GM12892 (cell line): ENCODE data around the gene RXRA.

Experiments used
- DNase-seq: peaks from one replicate; pipeline ENCODE4 v3.0.0; 2011; ENCODE audit not compliant: insufficient read length
- FAIRE-seq: peaks from 2 replicates; lab custom pipeline; 2011; peaks lifted over from hg19 to GRCh38; lab: Jason Lieb, UNC
- POLR2A ChIP-seq: IDR thresholded peaks from 2 replicates; pipeline ENCODE4 v1.6.1; 2011; ENCODE audit warnings: low read depth, low read length, control low read depth
- POLR2AphosphoS5 ChIP-seq: IDR thresholded peaks from 2 replicates; pipeline ENCODE4 v1.6.1; 2011; ENCODE audit warnings: low read depth, low read length, control low read depth
- TAF1 ChIP-seq: IDR thresholded peaks from 2 replicates; pipeline ENCODE4 v1.6.1; 2011; ENCODE audit warnings: low read depth, mild to moderate bottlenecking, control low read depth, low read length, borderline replicate concordance

RXRA gene

DNA sequence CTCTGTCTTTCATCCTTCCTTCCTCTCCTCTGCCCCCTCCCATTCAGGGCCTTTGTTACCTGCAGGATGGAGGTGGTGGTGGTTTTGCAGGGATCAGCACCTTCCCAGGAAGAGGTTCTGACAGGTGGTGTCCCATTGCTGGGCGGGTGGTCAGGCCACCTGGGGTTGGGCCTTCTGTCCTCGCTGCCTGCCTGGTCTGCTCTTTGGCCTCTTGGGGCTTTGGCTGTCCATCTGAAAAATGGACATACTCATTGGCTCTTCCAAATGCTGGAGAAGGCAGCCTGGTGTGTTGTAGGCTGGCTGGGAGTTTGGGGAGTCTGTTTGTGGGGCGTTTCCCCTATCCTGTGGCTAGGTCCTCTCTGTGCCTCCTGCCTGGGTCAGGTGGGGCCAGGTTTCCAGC, 4.3 kb downstream of the RXRA start:
- no peak for DNase-seq
- TF ChIP-seq POLR2AphosphoS5 (no peak), TAF1 (no peak), POLR2A (no peak)
- no peak for FAIRE-seq

DNA sequence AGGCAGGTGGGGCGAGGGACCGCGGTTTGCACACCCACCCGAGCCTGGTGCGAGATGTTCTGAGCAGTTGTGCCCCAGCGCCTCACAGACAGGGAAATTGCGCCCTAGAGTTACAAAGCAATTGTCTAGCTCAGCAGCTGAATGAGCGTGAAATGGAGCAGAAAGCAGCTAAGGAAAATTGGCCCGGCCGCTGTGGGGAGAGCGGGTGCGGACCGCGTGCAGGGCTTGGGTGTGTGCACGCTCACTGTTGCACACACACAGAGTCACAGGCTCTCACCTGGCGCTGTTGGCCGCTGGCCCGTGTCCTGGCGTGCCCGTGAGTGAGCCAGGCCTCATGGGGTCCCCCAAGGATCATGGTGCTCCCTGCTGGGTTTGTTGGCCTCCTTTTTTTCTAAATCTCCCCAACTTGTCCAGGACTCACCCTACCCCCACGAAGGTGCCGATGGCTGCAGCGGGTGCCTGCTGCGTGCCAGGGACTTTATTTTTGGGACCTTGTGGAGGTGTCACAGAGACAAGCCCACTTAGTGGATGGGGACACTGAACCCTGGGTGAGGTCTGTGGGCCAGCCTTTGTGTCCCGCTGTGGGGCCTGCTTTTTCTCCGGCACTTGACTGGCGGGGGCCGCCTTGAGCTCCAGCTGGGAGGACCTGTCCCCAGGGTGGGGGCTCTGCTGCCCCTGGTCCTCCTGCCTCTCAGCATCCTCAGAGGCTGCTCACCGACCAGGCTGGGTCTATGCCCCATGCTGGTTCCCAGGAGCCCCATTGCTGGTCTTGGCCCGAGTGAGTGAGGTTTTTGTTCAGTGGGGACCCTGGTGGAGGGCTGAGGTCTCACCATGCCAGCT, 5.2 kb downstream of the RXRA start:
- DNase-seq = no peak
- no peak for TF ChIP-seq TAF1
- TF ChIP-seq POLR2AphosphoS5 = no peak

GRCh38 chr9:134332266-134332665, 6.0 kb downstream of the RXRA start:
- no peak for FAIRE-seq
- DNase-seq = no peak
- no peak for TF ChIP-seq POLR2AphosphoS5
- no peak for TF ChIP-seq POLR2A
- no peak for TF ChIP-seq TAF1

More for the DNA sequence above, 5.2 kb downstream of the RXRA start:
- FAIRE-seq = no peak

DNA sequence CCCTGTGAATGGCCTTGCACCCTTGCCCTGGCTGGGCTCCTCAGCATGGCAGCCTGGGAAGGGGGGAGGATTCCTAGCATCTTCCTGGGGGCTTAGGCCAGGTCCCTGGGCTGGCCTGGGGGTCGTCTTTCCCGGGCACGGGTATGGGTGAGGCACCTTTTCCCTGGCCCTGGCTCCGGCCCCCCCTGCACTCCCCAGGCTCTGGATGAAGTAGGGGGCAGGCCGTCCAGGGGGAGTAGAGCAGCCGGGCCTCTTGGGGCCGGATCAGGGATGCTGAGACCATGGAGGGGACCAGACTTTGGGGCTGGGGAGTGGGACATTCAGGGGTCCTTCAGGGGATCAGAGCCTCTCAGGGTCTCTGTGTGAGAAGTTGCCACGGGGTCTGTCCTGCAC, 6.6 kb downstream of the RXRA start:
- TF ChIP-seq POLR2AphosphoS5 = no peak
- DNase-seq = no peak
- FAIRE-seq = no peak

DNA sequence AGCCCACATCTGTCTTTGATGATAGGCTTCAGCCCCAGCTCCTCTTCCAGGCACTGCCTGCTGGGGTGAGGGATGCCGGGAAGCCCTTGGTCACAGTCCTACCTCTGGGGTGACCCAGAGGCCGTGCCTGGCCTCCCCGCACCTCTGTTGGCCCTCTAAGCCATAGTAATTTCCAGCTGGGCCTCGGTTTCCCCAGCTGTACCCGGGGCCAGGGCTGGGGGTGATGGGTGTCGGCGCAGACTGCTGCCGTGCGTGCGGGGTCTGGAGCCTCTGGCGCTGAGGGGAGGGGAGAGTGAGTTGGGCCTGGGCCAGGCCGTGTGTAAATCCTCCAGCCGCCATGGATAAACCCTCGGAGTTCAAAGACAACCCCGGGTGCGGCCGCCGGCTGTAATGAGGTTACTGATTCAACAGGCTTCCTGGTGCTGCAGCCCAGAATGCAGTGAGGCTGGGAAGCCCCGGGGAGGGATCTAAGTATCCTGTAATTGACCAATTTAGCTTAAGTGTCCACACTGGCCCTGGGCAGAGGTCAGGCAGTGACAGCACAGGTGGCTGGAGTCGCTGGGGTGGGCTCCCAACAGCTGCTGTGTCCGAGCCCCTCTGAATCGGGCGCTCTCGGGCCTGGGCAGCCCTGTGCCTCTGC, 7.1 kb downstream of the RXRA start:
- TF ChIP-seq TAF1 (no peak), POLR2A (no peak), POLR2AphosphoS5 (no peak)
- no peak for DNase-seq
- FAIRE-seq = no peak

DNA sequence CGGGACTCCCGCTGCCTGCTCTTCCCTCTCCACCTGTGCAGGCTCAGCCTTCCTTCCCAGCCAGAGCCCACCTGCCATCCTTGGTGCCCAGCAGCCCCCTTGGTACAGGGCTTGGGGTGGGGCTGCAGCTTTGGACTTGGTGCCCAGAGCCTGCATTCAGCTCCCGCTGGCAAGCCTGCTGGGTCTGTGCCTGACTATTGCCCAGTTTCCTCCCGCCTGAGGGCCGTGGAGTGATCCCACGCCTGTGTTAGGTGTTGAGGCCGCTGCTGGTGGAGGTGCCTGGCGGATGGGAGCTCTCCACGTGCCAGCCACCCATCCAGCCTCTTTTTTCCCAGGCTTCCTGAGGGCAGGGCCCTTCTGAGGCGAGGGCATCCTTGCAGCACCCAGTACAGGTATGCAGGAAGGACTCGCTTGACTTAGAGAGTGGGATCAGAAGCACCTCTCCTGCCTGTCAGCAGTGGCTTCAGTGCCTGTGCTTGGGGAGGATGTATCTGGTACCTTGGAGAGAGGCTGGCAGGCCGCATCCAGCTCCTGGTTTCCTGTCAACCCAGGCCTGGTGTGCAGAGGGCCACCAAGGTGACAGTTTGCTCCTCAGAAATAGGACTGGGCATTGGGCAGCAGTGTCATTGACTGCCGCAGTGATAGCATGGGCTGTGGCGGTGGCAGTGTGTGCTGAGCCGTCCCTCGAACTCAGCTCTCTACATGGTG, 7.8 kb downstream of the RXRA start:
- TF ChIP-seq POLR2AphosphoS5 (no peak), POLR2A (no peak), TAF1 (no peak)
- DNase-seq (no peak), FAIRE-seq (no peak)

- DNase-seq (no peak), FAIRE-seq (no peak)
- TF ChIP-seq TAF1 (no peak), POLR2AphosphoS5 (no peak), POLR2A (no peak)
These were observed 8.8 kb downstream of the RXRA start for GRCh38 chr9:134335061-134335460.

DNA sequence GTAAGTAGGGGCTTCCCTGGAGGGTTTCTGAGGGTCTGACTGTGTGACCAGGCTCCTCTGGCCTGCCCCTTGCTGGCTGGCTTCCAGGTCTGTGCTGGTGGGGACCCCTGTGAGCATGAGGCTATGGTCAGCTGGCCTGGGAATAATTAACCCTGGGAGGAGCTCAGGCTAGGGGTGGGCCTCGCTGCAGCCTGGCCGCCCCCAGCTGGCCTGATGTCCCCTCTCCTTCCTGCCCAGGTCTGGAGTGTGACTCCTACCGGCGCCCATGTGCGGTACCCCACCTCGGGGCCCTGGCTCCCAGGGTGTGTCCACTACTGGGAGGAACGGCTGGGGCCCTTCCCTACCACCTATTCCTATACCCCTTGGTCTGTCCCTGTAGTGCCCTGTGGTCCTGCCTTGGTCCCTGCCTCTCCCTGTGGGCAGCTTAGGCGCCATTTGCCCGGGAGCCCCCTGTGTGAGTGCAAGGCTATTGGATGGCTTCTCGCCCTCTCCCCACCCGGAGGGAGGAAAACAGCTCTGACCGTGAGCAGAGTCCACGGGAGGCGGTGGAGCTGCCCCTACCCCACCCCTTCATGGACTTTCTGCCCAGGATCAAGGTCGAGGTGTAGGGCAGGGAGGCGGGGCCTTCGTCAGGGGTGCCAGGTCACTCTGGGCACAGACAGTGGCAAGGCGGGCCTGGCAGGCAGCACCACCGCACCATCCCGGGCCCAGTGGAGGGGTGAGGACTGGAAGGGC, 9.4 kb downstream of the RXRA start:
- FAIRE-seq = no peak
- no peak for TF ChIP-seq TAF1
- no peak for TF ChIP-seq POLR2A
- TF ChIP-seq POLR2AphosphoS5 = no peak
- DNase-seq = no peak

- no peak for FAIRE-seq
These were observed 10.0 kb downstream of the RXRA start for GRCh38 chr9:134336228-134336627.

GRCh38 chr9:134336924-134337323, 10.7 kb downstream of the RXRA start:
- FAIRE-seq = no peak
- TF ChIP-seq TAF1 (no peak), POLR2AphosphoS5 (no peak), POLR2A (no peak)
- DNase-seq = no peak

More at GRCh38 chr9:134336228-134336627, 10.0 kb downstream of the RXRA start:
- no peak for DNase-seq
- no peak for TF ChIP-seq POLR2A
- no peak for TF ChIP-seq POLR2AphosphoS5
- no peak for TF ChIP-seq TAF1

DNA sequence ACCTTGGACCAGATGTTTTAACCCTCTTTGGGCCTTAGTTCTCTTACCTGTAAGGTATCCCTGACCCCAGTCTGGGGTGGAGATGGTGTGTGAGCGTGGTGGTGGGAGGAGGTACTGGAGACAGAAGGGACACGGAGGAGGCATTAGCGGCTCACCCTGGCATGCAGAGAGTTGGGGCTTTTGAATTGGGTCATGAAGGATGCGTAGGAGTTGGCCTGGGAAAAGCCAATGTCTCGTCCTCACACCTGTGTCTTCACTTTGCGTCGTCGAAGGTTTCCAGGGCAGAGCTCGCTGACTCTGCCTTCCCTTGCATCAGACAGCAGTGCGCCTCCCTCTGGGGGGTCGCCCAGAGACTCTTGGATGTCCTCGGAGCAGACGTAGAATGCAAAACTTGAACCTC, 11.2 kb downstream of the RXRA start:
- DNase-seq (no peak), FAIRE-seq (no peak)

More for the DNA sequence above, 11.2 kb downstream of the RXRA start:
- no peak for TF ChIP-seq POLR2AphosphoS5
- no peak for TF ChIP-seq POLR2A
- no peak for TF ChIP-seq TAF1
